NB4 (cell line): ENCODE data around the gene CDH22.

ENCODE experiments used
- MYC ChIP-seq: IDR thresholded peaks from 2 replicates; pipeline ENCODE4 v1.6.1; 2011; ENCODE audit warnings: low read depth, low read length
- POLR2A ChIP-seq: IDR thresholded peaks from 2 replicates; pipeline ENCODE4 v1.6.1; 2011; ENCODE audit warnings: mild to moderate bottlenecking; ENCODE audit not compliant: insufficient read length; ENCODE audit errors: extremely low read depth
- TF ChIP-seq, protein P1 (sequence below): IDR thresholded peaks from one replicate; pipeline ENCODE4 v1.5.1; 2012; ENCODE audit warnings: low read depth, low read length

DNA sequence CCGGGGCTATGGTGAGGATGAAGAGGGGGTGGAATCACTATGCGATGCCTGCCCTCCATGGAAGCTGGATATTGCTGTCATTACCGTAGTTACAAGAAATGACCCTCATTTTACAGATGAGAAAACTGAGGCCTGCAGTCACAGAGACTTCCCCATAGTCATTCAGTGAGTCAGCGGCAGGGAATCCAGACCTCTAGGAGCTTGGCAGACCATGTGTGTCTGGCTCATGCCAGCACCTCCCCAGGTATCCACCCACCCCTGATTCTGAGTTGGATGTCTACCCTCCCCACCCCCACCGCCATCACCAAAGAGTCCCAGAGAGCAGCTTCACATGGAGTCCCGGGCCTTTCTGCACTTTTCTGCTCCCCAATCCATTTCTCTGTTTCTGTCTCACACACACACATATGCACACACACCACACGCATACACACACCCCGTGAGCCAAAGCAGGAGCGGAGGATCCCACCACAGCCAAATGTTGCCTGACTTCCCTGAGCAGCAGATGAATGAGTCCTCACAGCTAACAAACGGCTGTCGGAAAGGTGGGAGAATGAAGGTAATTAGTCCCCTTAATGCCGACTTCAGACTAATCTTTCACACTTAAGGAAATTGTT lies 24.8 kb downstream of the CDH22 start:
- TF ChIP-seq POLR2A, result no peak
- TF ChIP-seq, protein P1, sequence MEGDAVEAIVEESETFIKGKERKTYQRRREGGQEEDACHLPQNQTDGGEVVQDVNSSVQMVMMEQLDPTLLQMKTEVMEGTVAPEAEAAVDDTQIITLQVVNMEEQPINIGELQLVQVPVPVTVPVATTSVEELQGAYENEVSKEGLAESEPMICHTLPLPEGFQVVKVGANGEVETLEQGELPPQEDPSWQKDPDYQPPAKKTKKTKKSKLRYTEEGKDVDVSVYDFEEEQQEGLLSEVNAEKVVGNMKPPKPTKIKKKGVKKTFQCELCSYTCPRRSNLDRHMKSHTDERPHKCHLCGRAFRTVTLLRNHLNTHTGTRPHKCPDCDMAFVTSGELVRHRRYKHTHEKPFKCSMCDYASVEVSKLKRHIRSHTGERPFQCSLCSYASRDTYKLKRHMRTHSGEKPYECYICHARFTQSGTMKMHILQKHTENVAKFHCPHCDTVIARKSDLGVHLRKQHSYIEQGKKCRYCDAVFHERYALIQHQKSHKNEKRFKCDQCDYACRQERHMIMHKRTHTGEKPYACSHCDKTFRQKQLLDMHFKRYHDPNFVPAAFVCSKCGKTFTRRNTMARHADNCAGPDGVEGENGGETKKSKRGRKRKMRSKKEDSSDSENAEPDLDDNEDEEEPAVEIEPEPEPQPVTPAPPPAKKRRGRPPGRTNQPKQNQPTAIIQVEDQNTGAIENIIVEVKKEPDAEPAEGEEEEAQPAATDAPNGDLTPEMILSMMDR, result no peak
- TF ChIP-seq MYC, result no peak
